ENCODE results near the gene RAD21L1.

- TF ChIP-seq EZH2phosphoT487 (IDR thresholded peaks at IDR 0.05): no peak
- no peak for TF ChIP-seq CTCF (IDR thresholded peaks at IDR 0.05)
Measured at GRCh38 chr20:1282966-1283365, 57.1 kb downstream of the RAD21L1 start.
